K562 (cell line): Measurements from ENCODE around the gene PRKRIP1.
"Not testable (repeated sequence)": the region's sequence is repeated elsewhere in the genome, so short reads cannot be mapped to it uniquely, and the experiment has no call there.

Experiments used
- FOXK2 ChIP-seq, 2 experiments: fragments of 450-650 bp; IDR thresholded peaks in 1 of 2; conservative IDR thresholded peaks in 1 of 2; 2 replicates each; pipeline ENCODE4 v1.6.1; 2016; ENCODE audit warnings: low read depth in 2 of 2, mild to moderate bottlenecking in 1 of 2
- PURB ChIP-seq: sonication (generic); formaldehyde crosslinking; IDR thresholded peaks from 2 replicates; pipeline ENCODE4 v1.9.0; 2021; ENCODE audit warnings: low read depth, mild to moderate bottlenecking, missing genetic modification reagents
- SIN3A ChIP-seq, 2 experiments: fragments of 150-350 bp in 1 of 2; IDR thresholded peaks; 2 replicates each; pipeline ENCODE4 v1.6.1; 2011 to 2016; ENCODE audit warnings: borderline replicate concordance in 2 of 2, low read depth in 2 of 2, low read length in 2 of 2, mild to moderate bottlenecking in 2 of 2, moderate library complexity in 2 of 2; ENCODE audit not compliant: control insufficient read depth in 1 of 2
- ZNF212 ChIP-seq: fragments of 450-650 bp; formaldehyde crosslinking; IDR thresholded peaks from 2 replicates; pipeline ENCODE4 v1.4.0; 2020; ENCODE audit warnings: mild to moderate bottlenecking

GRCh38 chr7:102365390-102365789 is 30.8 kb upstream of the PRKRIP1 start:
- not testable (repeated sequence) for TF ChIP-seq SIN3A (IDR thresholded peaks at IDR 0.05; ENCODE audit: borderline replicate concordance in 2 of 2, control insufficient read depth in 1 of 2, low read depth in 2 of 2, low read length in 2 of 2); PURB (CRISPR knock-in tag); ZNF212 (CRISPR knock-in tag); FOXK2 (conservative IDR thresholded peaks at IDR 0.05 in 1 of 2, IDR thresholded peaks at IDR 0.05 in 1 of 2; ENCODE audit: low read depth in 2 of 2)
